Stomach (tissue), 4 donors: ENCODE data around the gene TNK1.
"Not testable (repeated sequence)": the region's sequence is repeated elsewhere in the genome, so short reads cannot be mapped to it uniquely, and the experiment has no call there.

Experiments
- CTCF ChIP-seq, 7 experiments: fragments of 450-650 bp in 4 of 7; fragments of 200-600 bp in 3 of 7; sonication (generic) in 3 of 7; IDR thresholded peaks; one replicate each; pipeline ENCODE4 v1.5.1; 2016 to 2019; ENCODE audit warnings: antibody characterized with exemption in 7 of 7, control low read depth in 2 of 7, mild to moderate bottlenecking in 1 of 7
- POLR2A ChIP-seq, 4 donors: fragments of 450-650 bp; IDR thresholded peaks; one replicate each; pipeline ENCODE4 v1.6.1; 2016; ENCODE audit warnings: antibody characterized with exemption in 4 of 4, control low read depth in 2 of 4, mild to moderate bottlenecking in 1 of 4, moderate library complexity in 1 of 4

GRCh38 chr17:7365963-7366362, 14.9 kb upstream of the TNK1 start:
- not testable (repeated sequence) for TF ChIP-seq POLR2A, CTCF (IDR thresholded peaks at IDR 0.05)
